ENCODE measurements around the gene PLET1.

DNA sequence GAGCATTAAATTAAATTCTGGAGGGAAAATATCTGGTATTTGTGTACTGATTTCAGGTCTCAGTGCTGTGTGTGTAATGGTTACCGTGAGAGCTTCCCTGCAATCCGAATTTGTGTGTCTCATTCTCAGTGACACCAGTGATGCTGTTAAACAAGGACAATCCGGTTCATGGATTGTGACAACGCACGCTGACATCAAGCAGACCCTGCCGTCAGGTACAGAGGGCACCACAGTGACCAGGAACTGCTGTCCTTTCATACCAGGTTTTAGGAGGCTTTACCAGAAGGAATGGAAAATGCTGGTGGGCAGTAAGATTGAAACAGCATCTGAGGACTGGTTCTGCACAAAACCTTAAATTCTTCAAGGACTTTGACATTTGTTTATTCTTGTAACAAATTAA, 30.5 kb upstream of the PLET1 start:
- TF ChIP-seq, protein P1, sequence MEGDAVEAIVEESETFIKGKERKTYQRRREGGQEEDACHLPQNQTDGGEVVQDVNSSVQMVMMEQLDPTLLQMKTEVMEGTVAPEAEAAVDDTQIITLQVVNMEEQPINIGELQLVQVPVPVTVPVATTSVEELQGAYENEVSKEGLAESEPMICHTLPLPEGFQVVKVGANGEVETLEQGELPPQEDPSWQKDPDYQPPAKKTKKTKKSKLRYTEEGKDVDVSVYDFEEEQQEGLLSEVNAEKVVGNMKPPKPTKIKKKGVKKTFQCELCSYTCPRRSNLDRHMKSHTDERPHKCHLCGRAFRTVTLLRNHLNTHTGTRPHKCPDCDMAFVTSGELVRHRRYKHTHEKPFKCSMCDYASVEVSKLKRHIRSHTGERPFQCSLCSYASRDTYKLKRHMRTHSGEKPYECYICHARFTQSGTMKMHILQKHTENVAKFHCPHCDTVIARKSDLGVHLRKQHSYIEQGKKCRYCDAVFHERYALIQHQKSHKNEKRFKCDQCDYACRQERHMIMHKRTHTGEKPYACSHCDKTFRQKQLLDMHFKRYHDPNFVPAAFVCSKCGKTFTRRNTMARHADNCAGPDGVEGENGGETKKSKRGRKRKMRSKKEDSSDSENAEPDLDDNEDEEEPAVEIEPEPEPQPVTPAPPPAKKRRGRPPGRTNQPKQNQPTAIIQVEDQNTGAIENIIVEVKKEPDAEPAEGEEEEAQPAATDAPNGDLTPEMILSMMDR (IDR thresholded peaks at IDR 0.05): no peak
- no peak for TF ChIP-seq POLR2A (IDR thresholded peaks at IDR 0.05)
